GM19035 (cell line): Measurements from ENCODE around the gene PRKCG.
A peak's percentile ranks its signal among the peaks of the same experiment; 100 is the strongest.
"Not testable (repeated sequence)": the region's sequence is repeated elsewhere in the genome, so short reads cannot be mapped to it uniquely, and the experiment has no call there.

Experiments
- ATAC-seq: cut with Tn5 transposase; IDR thresholded peaks from one replicate; pipeline ENCODE4 v1.9.1; 2021; ENCODE audit not compliant: unreplicated experiment

The PRKCG gene

GRCh38 chr19:53881482-53882390 lies at the start of gene PRKCG:
TSS of gene PRKCG (plus strand) at chr19:53882197. CDS start at chr19:53882495, 298 bp downstream.
- no peak for ATAC-seq

GRCh38 chr19:53832861-53833260 lies 49.1 kb upstream of the PRKCG start:
- not testable (repeated sequence) for ATAC-seq

GRCh38 chr19:53838446-53838845 lies 43.6 kb upstream of the PRKCG start:
- ATAC-seq, result not testable (repeated sequence)

- not testable (repeated sequence) for ATAC-seq
Observed at GRCh38 chr19:53840241-53840640, 41.8 kb upstream of the PRKCG start.

- ATAC-seq, result not testable (repeated sequence)
Observed at GRCh38 chr19:53840914-53841313, 41.1 kb upstream of the PRKCG start.

- ATAC-seq, result no peak
Observed at GRCh38 chr19:53844849-53845246, 37.1 kb upstream of the PRKCG start.

- no peak for ATAC-seq
Observed at GRCh38 chr19:53847555-53847954, 34.4 kb upstream of the PRKCG start.

GRCh38 chr19:53849237-53849676 lies 32.7 kb upstream of the PRKCG start:
- no peak for ATAC-seq

- no peak for ATAC-seq
Observed at GRCh38 chr19:53853707-53854106, 28.3 kb upstream of the PRKCG start.

GRCh38 chr19:53864308-53864836 lies 17.6 kb upstream of the PRKCG start:
- ATAC-seq, result no peak

- no peak for ATAC-seq
Observed at GRCh38 chr19:53865523-53865917, 16.5 kb upstream of the PRKCG start.

- ATAC-seq, result no peak
Observed at GRCh38 chr19:53865918-53866864, 15.8 kb upstream of the PRKCG start.

GRCh38 chr19:53866865-53867224 lies 15.2 kb upstream of the PRKCG start:
- ATAC-seq, result no peak

- ATAC-seq, result peak; percentile 74
Observed at GRCh38 chr19:53867225-53868090, 14.5 kb upstream of the PRKCG start, which contains the start of gene MYADM. TSS of gene MYADM (plus strand) at chr19:53867883. CDS start at chr19:53873530, 5,647 bp downstream.

GRCh38 chr19:53868091-53868891 lies 13.7 kb upstream of the PRKCG start:
- ATAC-seq, result no peak

- ATAC-seq, result no peak
Observed at GRCh38 chr19:53868892-53869804, 12.8 kb upstream of the PRKCG start.

- not testable (repeated sequence) for ATAC-seq
Observed at GRCh38 chr19:53869805-53870484, 12.1 kb upstream of the PRKCG start.

- ATAC-seq, result no peak
Observed at GRCh38 chr19:53870485-53870844, 11.5 kb upstream of the PRKCG start.
